Transverse colon (tissue), 4 donors: Measurements from ENCODE around the gene HRH4.

Experiments
- CTCF ChIP-seq, 5 experiments: fragments of 200-600 bp in 3 of 5; fragments of 450-650 bp in 2 of 5; sonication (generic) in 3 of 5; IDR thresholded peaks; 1 replicate in 2 of 5; 2 replicates in 3 of 5; pipeline ENCODE4 v1.5.1; 2016 to 2017; ENCODE audit warnings: antibody characterized with exemption in 5 of 5, inconsistent platforms in 3 of 5, mild to moderate bottlenecking in 2 of 5, moderate library complexity in 1 of 5
- EP300 ChIP-seq: sonication (generic); formaldehyde crosslinking; IDR thresholded peaks from one replicate; pipeline ENCODE4 v1.6.1; 2017; ENCODE audit warnings: antibody characterized with exemption, low read depth
- POLR2A ChIP-seq: fragments of 450-650 bp; IDR thresholded peaks from one replicate; pipeline ENCODE4 v1.6.1; 2016; ENCODE audit warnings: antibody characterized with exemption, mild to moderate bottlenecking, moderate library complexity
- POLR2AphosphoS5 ChIP-seq, 3 donors: sonication (generic); formaldehyde crosslinking; IDR thresholded peaks; one replicate each; pipeline ENCODE4 v1.6.1; 2016; ENCODE audit warnings: antibody characterized with exemption in 3 of 3

GRCh38 chr18:24485681-24486080 is 25.2 kb downstream of the HRH4 start:
- no peak for TF ChIP-seq POLR2AphosphoS5 (IDR thresholded peaks at IDR 0.05)
- TF ChIP-seq CTCF (IDR thresholded peaks at IDR 0.05) = no peak
- TF ChIP-seq POLR2A = no peak
- no peak for TF ChIP-seq EP300
